GM19455 (cell line): ENCODE data around the gene GPR26.

Source experiments
- ATAC-seq: cut with Tn5 transposase; IDR thresholded peaks from one replicate; pipeline ENCODE4 v1.9.1; 2021; ENCODE audit not compliant: unreplicated experiment

The GPR26 gene

GRCh38 chr10:123666318-123667236 is at the start of gene GPR26:
Gene GPR26 (plus strand): TSS chr10:123666355. CDS start chr10:123666408, 53 bp downstream.
- no peak for ATAC-seq

- no peak for ATAC-seq
These were observed 47.9 kb upstream of the GPR26 start for GRCh38 chr10:123618224-123618623.

GRCh38 chr10:123619067-123619855 is 46.9 kb upstream of the GPR26 start:
- ATAC-seq: no peak

- ATAC-seq: no peak
These were observed 45.5 kb upstream of the GPR26 start for GRCh38 chr10:123620621-123621020.

- ATAC-seq: no peak
These were observed 44.7 kb upstream of the GPR26 start for GRCh38 chr10:123621492-123621891.

GRCh38 chr10:123621916-123622315 is 44.2 kb upstream of the GPR26 start:
- no peak for ATAC-seq

- ATAC-seq: no peak
These were observed 43.8 kb upstream of the GPR26 start for GRCh38 chr10:123622381-123622780.

GRCh38 chr10:123624086-123624485 is 42.1 kb upstream of the GPR26 start:
- no peak for ATAC-seq

GRCh38 chr10:123633106-123633505 is 33.0 kb upstream of the GPR26 start:
- no peak for ATAC-seq

- no peak for ATAC-seq
These were observed 32.5 kb upstream of the GPR26 start for GRCh38 chr10:123633636-123634035.

- ATAC-seq: no peak
These were observed 31.9 kb upstream of the GPR26 start for GRCh38 chr10:123634221-123634620.

GRCh38 chr10:123635131-123635530 is 31.0 kb upstream of the GPR26 start:
- ATAC-seq: no peak

GRCh38 chr10:123635745-123636144 is 30.4 kb upstream of the GPR26 start:
- ATAC-seq: no peak

- no peak for ATAC-seq
These were observed 29.4 kb upstream of the GPR26 start for GRCh38 chr10:123636598-123637325.

GRCh38 chr10:123637326-123637880 is 28.8 kb upstream of the GPR26 start:
- ATAC-seq: no peak

GRCh38 chr10:123639131-123639530 is 27.0 kb upstream of the GPR26 start:
- no peak for ATAC-seq

GRCh38 chr10:123640016-123640535 is 26.1 kb upstream of the GPR26 start:
- ATAC-seq: no peak

GRCh38 chr10:123642293-123642692 is 23.9 kb upstream of the GPR26 start:
- no peak for ATAC-seq

- no peak for ATAC-seq
These were observed 23.5 kb upstream of the GPR26 start for GRCh38 chr10:123642697-123643096.

- ATAC-seq: no peak
These were observed 22.8 kb upstream of the GPR26 start for GRCh38 chr10:123643315-123643714.

- ATAC-seq: no peak
These were observed 21.1 kb upstream of the GPR26 start for GRCh38 chr10:123645016-123645415.
